OCI-LY7 (cell line): ENCODE results near the gene SPATA33. TPM values are rescaled to one million over a fixed set of nuclear protein-coding genes. Genes with fewer than 3 reads are reported as not detected.

Experiments
- BruUV-seq: library from RNA; stranded (reverse); fragments of 400-500 nt; replicated peaks from 2 replicates; lab custom pipeline; 2021; lab: Mats Ljungman, UMichigan
- CTCF ChIA-PET: fragments of 300-600 bp; sonication (Branson Sonifier 250); formaldehyde crosslinking; loops from one replicate; lab custom pipeline; 2022; ENCODE audit warnings: antibody characterized with exemption; ENCODE audit not compliant: unreplicated experiment; lab: Charles Lee
- POLR2A ChIA-PET: fragments of 300-600 bp; sonication (Branson Sonifier 250); formaldehyde crosslinking; loops from one replicate; lab custom pipeline; 2022; ENCODE audit warnings: antibody characterized with exemption; lab: Charles Lee
- DNase-seq: peaks from one replicate; pipeline ENCODE4 v3.0.0-alpha.2; 2015; ENCODE audit warnings: low spot score
- H2AFZ ChIP-seq: fragments of 200-600 bp; sonication (generic), shearing (Covaris generic); 2 replicates; pipeline ENCODE4 v1.6.1; 2014; ENCODE audit warnings: mild to moderate bottlenecking, antibody characterized with exemption, low read length, moderate library complexity
- H3K27ac ChIP-seq: fragments of 200-600 bp; sonication (generic); 2 replicates; pipeline ENCODE4 v1.5.1; 2014; ENCODE audit warnings: mixed run types, low read depth, mild to moderate bottlenecking, moderate library complexity, low read length, inconsistent platforms; ENCODE audit not compliant: poor library complexity, severe bottlenecking
- H3K36me3 ChIP-seq: fragments of 200-600 bp; sonication (generic); 2 replicates; pipeline ENCODE4 v1.6.1; 2014; ENCODE audit warnings: mild to moderate bottlenecking, antibody characterized with exemption, low read length, moderate library complexity, mixed read lengths; ENCODE audit not compliant: insufficient read depth
- H3K4me1 ChIP-seq: fragments of 200-600 bp; sonication (generic); 2 replicates; pipeline ENCODE4 v1.5.1; 2014; ENCODE audit warnings: mild to moderate bottlenecking, low read length; ENCODE audit not compliant: insufficient read depth, poor library complexity, severe bottlenecking
- H3K4me2 ChIP-seq: fragments of 200-600 bp; sonication (generic); 2 replicates; pipeline ENCODE4 v1.6.1; 2014; ENCODE audit warnings: mild to moderate bottlenecking, low read length
- H3K4me3 ChIP-seq: fragments of 200-600 bp; sonication (generic); 2 replicates; pipeline ENCODE4 v1.5.1; 2014; ENCODE audit warnings: mild to moderate bottlenecking, low read depth, low read length; ENCODE audit not compliant: poor library complexity, severe bottlenecking
- H3K79me2 ChIP-seq: fragments of 200-600 bp; sonication (generic); 2 replicates; pipeline ENCODE4 v1.6.1; 2016; ENCODE audit warnings: low read depth, mild to moderate bottlenecking, low read length, moderate library complexity, mixed read lengths; ENCODE audit not compliant: insufficient read depth
- H3K9me2 ChIP-seq: fragments of 200-600 bp; sonication (generic); 2 replicates; pipeline ENCODE4 v1.6.1; 2016; ENCODE audit warnings: mild to moderate bottlenecking, low read length, mixed read lengths; ENCODE audit not compliant: insufficient read depth
- H3K9me3 ChIP-seq: fragments of 200-600 bp; sonication (generic); 2 replicates; pipeline ENCODE4 v1.6.1; 2014; ENCODE audit warnings: mild to moderate bottlenecking, mixed run types, low read length, mixed read lengths
- H4K20me1 ChIP-seq: fragments of 200-600 bp; sonication (generic); 2 replicates; pipeline ENCODE4 v1.6.1; 2014; ENCODE audit warnings: mild to moderate bottlenecking, antibody characterized with exemption, low read length, moderate library complexity, mixed read lengths; ENCODE audit not compliant: insufficient read depth
- EZH2phosphoT487 ChIP-seq: fragments of 200-600 bp; sonication (generic); IDR thresholded peaks from 2 replicates; pipeline ENCODE4 v1.6.1; 2018; ENCODE audit warnings: low read depth, borderline replicate concordance, mild to moderate bottlenecking, mixed run types, antibody characterized with exemption, low read length, moderate library complexity, mixed read lengths
- intact Hi-C: fragments of 100-400 bp; cut with micrococcal nuclease; formaldehyde crosslinking; loops from one replicate; pipeline ENCODE4 v1.10.0; 2022; ENCODE audit not compliant: unreplicated experiment
- total RNA-seq, 2 experiments: library from RNA; depleted of rRNA in 1 of 2; stranded (reverse); fragments of >200 nt in 1 of 2; shearing (Covaris generic) in 1 of 2; gene quantifications; 2 replicates each; pipeline ENCODE4 v1.2.3, GENCODE V29; 2014 to 2022
- TF ChIP-seq, protein P1 (sequence below): fragments of 200-600 bp; sonication (generic); conservative IDR thresholded peaks from 2 replicates; pipeline ENCODE4 v1.5.1; 2014; ENCODE audit warnings: mild to moderate bottlenecking, antibody characterized with exemption, low read length, moderate library complexity, mixed read lengths

The SPATA33 gene
- total RNA-seq, 2 experiments from 2014 or later = 9.4 to 17.3 TPM

DNA sequence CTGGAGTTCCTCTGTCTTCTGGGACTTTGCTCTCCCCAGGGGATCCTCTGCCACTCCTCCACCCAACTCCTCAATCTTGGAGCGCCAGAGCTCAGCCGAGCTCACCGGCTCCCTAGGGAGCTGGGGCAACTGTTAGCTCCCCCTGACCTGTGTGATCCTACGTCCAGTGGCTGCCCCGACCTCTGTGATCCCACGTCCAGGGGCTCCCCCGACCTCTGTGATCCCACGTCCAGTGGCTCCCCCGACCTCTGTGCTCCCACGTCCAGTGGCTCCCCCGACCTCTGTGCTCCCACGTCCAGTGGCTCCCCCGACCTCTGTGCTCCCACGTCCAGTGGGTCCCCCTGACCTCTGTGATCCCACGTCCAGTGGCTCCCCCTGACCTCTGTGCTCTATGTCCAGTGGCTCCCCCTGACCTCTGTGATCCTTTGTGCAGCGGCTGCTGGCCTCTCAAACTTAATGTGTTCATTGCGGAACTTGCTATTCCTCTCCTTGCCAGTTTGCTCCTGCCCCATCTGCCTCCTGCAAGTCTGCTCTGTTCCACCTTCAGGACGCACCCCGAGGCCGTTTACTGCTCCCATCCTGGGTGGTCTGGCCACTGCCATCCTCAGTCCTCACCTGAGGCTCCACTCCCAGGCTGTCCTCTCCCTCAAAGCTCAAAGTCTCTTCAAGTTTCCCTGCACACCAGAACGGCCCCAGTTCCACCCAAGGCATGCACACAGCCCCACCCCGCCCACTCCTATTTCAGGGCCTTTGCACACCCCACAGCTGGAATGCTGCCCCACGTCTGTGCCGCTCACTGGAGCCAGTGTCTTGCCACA, 60.3 kb downstream of the SPATA33 start:
- H3K9me3 ChIP-seq = no peaks in the 10 kb centered on the region
- H2AFZ ChIP-seq = no peak overlapping the region
- CTCF ChIA-PET = no interaction called here
- DNase-seq = no peak
- H3K79me2 ChIP-seq = peaks cover 6% of the 10 kb centered on the region; the same call in 1 of the 2 replicates
- H3K9me2 ChIP-seq = no peaks in the 10 kb centered on the region
- H3K4me1 ChIP-seq = peaks cover 19% of the 10 kb centered on the region
- H3K36me3 ChIP-seq = peaks cover 28% of the 10 kb centered on the region
- H3K27ac ChIP-seq = no peak overlapping the region
- POLR2A ChIA-PET = no interaction called here
- BruUV-seq = no TSS peak
- intact Hi-C loops = no loop called here
- peaks cover 7% of the 10 kb centered on the region; the same call in 1 of the 2 replicates for H4K20me1 ChIP-seq
- H3K4me2 ChIP-seq = no peak overlapping the region
- H3K4me3 ChIP-seq = no peak overlapping the region
- TF ChIP-seq, protein P1, sequence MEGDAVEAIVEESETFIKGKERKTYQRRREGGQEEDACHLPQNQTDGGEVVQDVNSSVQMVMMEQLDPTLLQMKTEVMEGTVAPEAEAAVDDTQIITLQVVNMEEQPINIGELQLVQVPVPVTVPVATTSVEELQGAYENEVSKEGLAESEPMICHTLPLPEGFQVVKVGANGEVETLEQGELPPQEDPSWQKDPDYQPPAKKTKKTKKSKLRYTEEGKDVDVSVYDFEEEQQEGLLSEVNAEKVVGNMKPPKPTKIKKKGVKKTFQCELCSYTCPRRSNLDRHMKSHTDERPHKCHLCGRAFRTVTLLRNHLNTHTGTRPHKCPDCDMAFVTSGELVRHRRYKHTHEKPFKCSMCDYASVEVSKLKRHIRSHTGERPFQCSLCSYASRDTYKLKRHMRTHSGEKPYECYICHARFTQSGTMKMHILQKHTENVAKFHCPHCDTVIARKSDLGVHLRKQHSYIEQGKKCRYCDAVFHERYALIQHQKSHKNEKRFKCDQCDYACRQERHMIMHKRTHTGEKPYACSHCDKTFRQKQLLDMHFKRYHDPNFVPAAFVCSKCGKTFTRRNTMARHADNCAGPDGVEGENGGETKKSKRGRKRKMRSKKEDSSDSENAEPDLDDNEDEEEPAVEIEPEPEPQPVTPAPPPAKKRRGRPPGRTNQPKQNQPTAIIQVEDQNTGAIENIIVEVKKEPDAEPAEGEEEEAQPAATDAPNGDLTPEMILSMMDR = no peak
- no peak for TF ChIP-seq EZH2phosphoT487

Other genes with a start within 250 kb of the SPATA33 start
- 87.0 and 89.1 TPM in 2 replicates for gene ANKRD11, start 167.3 kb upstream of the SPATA33 start, total RNA-seq (2014; rRNA removed; shearing (Covaris generic))
- 247 and 251 TPM in 2 replicates for gene ANKRD11, start 167.3 kb upstream of the SPATA33 start, total RNA-seq (2022)
- 77.6 and 92.7 TPM in 2 replicates for gene SPG7, start 149.4 kb upstream of the SPATA33 start, total RNA-seq (2014; rRNA removed; shearing (Covaris generic))
- gene SPG7, start 149.4 kb upstream of the SPATA33 start, total RNA-seq (2022) = 106 and 121 TPM in 2 replicates
- gene RPL13, start 97.2 kb upstream of the SPATA33 start, total RNA-seq (2014; rRNA removed; shearing (Covaris generic)) = 7,440 and 9,791 TPM in 2 replicates
- gene RPL13, start 97.2 kb upstream of the SPATA33 start, total RNA-seq (2022) = 2,903 and 2,928 TPM in 2 replicates
- gene CPNE7, start 82.1 kb upstream of the SPATA33 start, total RNA-seq (2014; rRNA removed; shearing (Covaris generic)) = 0.33 TPM in 1 of 2 replicates, not detected in the other
- 0.83 TPM in 1 of 2 replicates, not detected in the other for gene CPNE7, start 82.1 kb upstream of the SPATA33 start, total RNA-seq (2022)
- not detected in 2 replicates for gene DPEP1, start 44.2 kb upstream of the SPATA33 start, total RNA-seq (2014; rRNA removed; shearing (Covaris generic))
- not detected in 2 replicates for gene DPEP1, start 44.2 kb upstream of the SPATA33 start, total RNA-seq (2022)
- gene CHMP1A, start 128 bp upstream of the SPATA33 start, total RNA-seq (2014; rRNA removed; shearing (Covaris generic)) = 53.1 and 57.5 TPM in 2 replicates
- gene CHMP1A, start 128 bp upstream of the SPATA33 start, total RNA-seq (2022) = 67.2 and 76.2 TPM in 2 replicates
- gene CDK10, start 28.9 kb downstream of the SPATA33 start, total RNA-seq (2014; rRNA removed; shearing (Covaris generic)) = 88.4 and 98.6 TPM in 2 replicates
- 129 and 130 TPM in 2 replicates for gene CDK10, start 28.9 kb downstream of the SPATA33 start, total RNA-seq (2022)
- 5.6 and 13.1 TPM in 2 replicates for gene SPATA2L, start 43.9 kb downstream of the SPATA33 start, total RNA-seq (2014; rRNA removed; shearing (Covaris generic))
- 6.7 and 7.2 TPM in 2 replicates for gene SPATA2L, start 43.9 kb downstream of the SPATA33 start, total RNA-seq (2022)
- gene VPS9D1, start 63.1 kb downstream of the SPATA33 start, total RNA-seq (2014; rRNA removed; shearing (Covaris generic)) = 2.0 and 3.1 TPM in 2 replicates
- gene VPS9D1, start 63.1 kb downstream of the SPATA33 start, total RNA-seq (2022) = 4.6 and 4.7 TPM in 2 replicates
- 27.4 and 31.0 TPM in 2 replicates for gene ZNF276, start 63.7 kb downstream of the SPATA33 start, total RNA-seq (2014; rRNA removed; shearing (Covaris generic))
- gene ZNF276, start 63.7 kb downstream of the SPATA33 start, total RNA-seq (2022) = 30.0 and 30.8 TPM in 2 replicates
- gene FANCA, start 158.8 kb downstream of the SPATA33 start, total RNA-seq (2014; rRNA removed; shearing (Covaris generic)) = 390 and 478 TPM in 2 replicates
- gene FANCA, start 158.8 kb downstream of the SPATA33 start, total RNA-seq (2022) = 643 and 721 TPM in 2 replicates
- gene SPIRE2, start 170.6 kb downstream of the SPATA33 start, total RNA-seq (2014; rRNA removed; shearing (Covaris generic)) = 7.1 and 9.4 TPM in 2 replicates
- gene SPIRE2, start 170.6 kb downstream of the SPATA33 start, total RNA-seq (2022) = 43.8 and 48.5 TPM in 2 replicates
- 120 and 141 TPM in 2 replicates for gene TCF25, start 215.8 kb downstream of the SPATA33 start, total RNA-seq (2014; rRNA removed; shearing (Covaris generic))
- 255 and 263 TPM in 2 replicates for gene TCF25, start 215.8 kb downstream of the SPATA33 start, total RNA-seq (2022)